Renal cortex interstitium (tissue), 11 donors: ENCODE data around the gene PRICKLE4. TPM values are rescaled to one million over a fixed set of nuclear protein-coding genes. Genes with fewer than 3 reads are reported as not detected.
A peak's percentile ranks its signal among the peaks of the same experiment; 100 is the strongest.

Experiments
- DNase-seq, 11 donors: peaks; one replicate each; pipeline ENCODE4 v3.0.0-alpha.2; 2013; ENCODE audit warnings: low read depth in 9 of 11, low spot score in 4 of 11; ENCODE audit errors: extremely low read depth in 1 of 11
- polyA plus RNA-seq, 3 donors: library from polyadenylated mRNA; unstranded; fragments of 120-200 nt; gene quantifications; one replicate each; pipeline ENCODE4 v1.2.1, GENCODE V29; 2013; ENCODE audit not compliant: insufficient read length in 3 of 3

Gene PRICKLE4
- polyA plus RNA-seq, 3 donors, result 4.2 to 8.0 (median 7.2) TPM

GRCh38 chr6:41767112-41767833 is 13.3 kb upstream of the PRICKLE4 start:
- DNase-seq, result no peak

- no peak for DNase-seq
Measured at GRCh38 chr6:41768545-41769308, 11.9 kb upstream of the PRICKLE4 start.

GRCh38 chr6:41769376-41769775 is 11.2 kb upstream of the PRICKLE4 start:
- no peak for DNase-seq

GRCh38 chr6:41770381-41771057 is 10.1 kb upstream of the PRICKLE4 start:
- no peak for DNase-seq

GRCh38 chr6:41771058-41771983 is 9.3 kb upstream of the PRICKLE4 start:
- no peak for DNase-seq

GRCh38 chr6:41774841-41775240 is 5.7 kb upstream of the PRICKLE4 start:
- DNase-seq, result no peak

GRCh38 chr6:41775293-41775882 is 5.2 kb upstream of the PRICKLE4 start:
- DNase-seq, result no peak

GRCh38 chr6:41777551-41778285 is 2.9 kb upstream of the PRICKLE4 start:
- DNase-seq, result no peak

GRCh38 chr6:41778895-41779294 is 1.7 kb upstream of the PRICKLE4 start:
- no peak for DNase-seq

- DNase-seq, result no peak
Measured at GRCh38 chr6:41779336-41779735, 1.2 kb upstream of the PRICKLE4 start.

- peak; percentile 88 to 96 (median 94) for DNase-seq
Measured at GRCh38 chr6:41779788-41780550, 613 bp upstream of the PRICKLE4 start, which contains the start of gene FRS3. Gene FRS3 (minus strand): TSS chr6:41779900. CDS start chr6:41776987, 2,913 bp downstream.

GRCh38 chr6:41781366-41781730 is 766 bp downstream of the PRICKLE4 start:
- no peak for DNase-seq

- DNase-seq, result no peak
Measured at GRCh38 chr6:41783106-41783780, 2.7 kb downstream of the PRICKLE4 start.

- no peak for DNase-seq
Measured at GRCh38 chr6:41784581-41785171, 4.1 kb downstream of the PRICKLE4 start.

GRCh38 chr6:41785254-41785653 is 4.7 kb downstream of the PRICKLE4 start:
- DNase-seq, result no peak
